Astrocyte (in vitro differentiated cells and primary cell): ENCODE measurements around the gene TRIM5. TPM values are rescaled to one million over a fixed set of nuclear protein-coding genes. Genes with fewer than 3 reads are reported as not detected.
A peak's percentile ranks its signal among the peaks of the same experiment; 100 is the strongest.
"Not testable (repeated sequence)": the region's sequence is repeated elsewhere in the genome, so short reads cannot be mapped to it uniquely, and the experiment has no call there.

Experiments used
- DNase-seq: peaks from one replicate; pipeline ENCODE4 v3.0.0-alpha.2; 2010; ENCODE audit warnings: low read depth
- FAIRE-seq: peaks from 2 replicates; lab custom pipeline; 2011; peaks lifted over from hg19 to GRCh38; lab: Jason Lieb, UNC
- H2AFZ ChIP-seq: 2 replicates; pipeline ENCODE4 v1.6.0; 2012; ENCODE audit warnings: low read depth, low read length, inconsistent platforms
- H3K27ac ChIP-seq: 2 replicates; pipeline ENCODE4 v1.5.1; 2011; ENCODE audit warnings: low read depth, low read length, inconsistent platforms
- H3K27me3 ChIP-seq: 2 replicates; pipeline ENCODE4 v1.6.0; 2011; ENCODE audit warnings: low read length, inconsistent platforms; ENCODE audit not compliant: insufficient read depth
- H3K36me3 ChIP-seq: 2 replicates; pipeline ENCODE4 v1.5.1; 2011; ENCODE audit warnings: low read length, inconsistent platforms; ENCODE audit not compliant: insufficient read depth
- H3K4me1 ChIP-seq: 2 replicates; pipeline ENCODE4 v1.5.1; 2011; ENCODE audit warnings: low read length, inconsistent platforms; ENCODE audit not compliant: insufficient read depth
- H3K4me2 ChIP-seq: 2 replicates; pipeline ENCODE4 v1.6.0; 2012; ENCODE audit warnings: low read length, inconsistent platforms
- H3K4me3 ChIP-seq: 2 replicates; pipeline ENCODE4 v1.5.1; 2011; ENCODE audit warnings: low read depth, mild to moderate bottlenecking, low read length, inconsistent platforms; ENCODE audit not compliant: insufficient read depth
- H3K79me2 ChIP-seq: 2 replicates; pipeline ENCODE4 v1.6.0; 2012; ENCODE audit warnings: mild to moderate bottlenecking, low read length, inconsistent platforms; ENCODE audit not compliant: insufficient read depth
- H3K9ac ChIP-seq: 2 replicates; pipeline ENCODE4 v1.6.0; 2012; ENCODE audit warnings: mild to moderate bottlenecking, low read length, inconsistent platforms
- H3K9me3 ChIP-seq: 2 replicates; pipeline ENCODE4 v1.5.1; 2012; ENCODE audit warnings: low read depth, mild to moderate bottlenecking, low read length, inconsistent platforms; ENCODE audit not compliant: insufficient read depth
- H4K20me1 ChIP-seq: 2 replicates; pipeline ENCODE4 v1.6.0; 2012; ENCODE audit warnings: low read length, inconsistent platforms; ENCODE audit not compliant: insufficient read depth
- H3K27ac Mint-ChIP-seq: one replicate; pipeline ENCODE4 v1.8.0; 2021; ENCODE audit warnings: mild to moderate bottlenecking, mixed read lengths; ENCODE audit not compliant: unreplicated experiment
- H3K27me3 Mint-ChIP-seq: one replicate; pipeline ENCODE4 v1.8.0; 2021; ENCODE audit warnings: low read depth, mixed read lengths; ENCODE audit not compliant: unreplicated experiment
- H3K36me3 Mint-ChIP-seq: one replicate; pipeline ENCODE4 v1.8.0; 2021; ENCODE audit warnings: low read depth, mixed read lengths; ENCODE audit not compliant: unreplicated experiment
- H3K4me1 Mint-ChIP-seq: one replicate; pipeline ENCODE4 v1.8.0; 2021; ENCODE audit warnings: low read depth, mixed read lengths; ENCODE audit not compliant: unreplicated experiment
- H3K4me3 Mint-ChIP-seq: one replicate; pipeline ENCODE4 v1.8.0; 2021; ENCODE audit warnings: mild to moderate bottlenecking, moderate library complexity, mixed read lengths; ENCODE audit not compliant: unreplicated experiment
- H3K9me3 Mint-ChIP-seq: one replicate; pipeline ENCODE4 v1.8.0; 2021; ENCODE audit warnings: mild to moderate bottlenecking, mixed read lengths; ENCODE audit not compliant: unreplicated experiment
- CTCF ChIP-seq: IDR thresholded peaks from 2 replicates; pipeline ENCODE4 v1.5.1; 2011; ENCODE audit warnings: low read depth, mild to moderate bottlenecking, inconsistent platforms, low read length, moderate library complexity; ENCODE audit not compliant: insufficient read depth
- EZH2 ChIP-seq: IDR thresholded peaks from 2 replicates; pipeline ENCODE4 v1.6.1; 2012; ENCODE audit warnings: mild to moderate bottlenecking, low read length, inconsistent platforms; ENCODE audit not compliant: insufficient read depth
- total RNA-seq: library from RNA; stranded (reverse); gene quantifications from 2 replicates; pipeline ENCODE4 v1.2.1, GENCODE V29; 2021

The TRIM5 gene
- total RNA-seq, 1 donor from 2014 or later, result 55.6 TPM

- not testable (repeated sequence) for H3K27me3 Mint-ChIP-seq, FAIRE-seq, H3K9me3 ChIP-seq, H3K27me3 ChIP-seq, H3K27ac ChIP-seq, DNase-seq, H3K9ac ChIP-seq, H3K9me3 Mint-ChIP-seq, H3K4me3 Mint-ChIP-seq, H3K4me3 ChIP-seq, H2AFZ ChIP-seq, H4K20me1 ChIP-seq, H3K27ac Mint-ChIP-seq, H3K4me2 ChIP-seq
- peaks cover 29% of the 10 kb centered on the region for H3K36me3 Mint-ChIP-seq
- Histone ChIP-seq H3K79me2 (peaks cover 48% of the 10 kb centered on the region), H3K4me1 (peaks cover 11% of the 10 kb centered on the region), H3K36me3 (peaks cover 15% of the 10 kb centered on the region)
- H3K4me1 Mint-ChIP-seq, result peaks cover 17% of the 10 kb centered on the region
Measured at GRCh38 chr11:5682890-5683441, 1.9 kb downstream of the TRIM5 start.

- peak; percentile 8 for DNase-seq
- H3K4me2 ChIP-seq, result no peak overlapping the region
- peaks cover 10% of the 10 kb centered on the region for H3K4me1 Mint-ChIP-seq
- peaks cover 55% of the 10 kb centered on the region for H3K79me2 ChIP-seq
- peaks cover 7% of the 10 kb centered on the region for H3K4me1 ChIP-seq
- no peak overlapping the region for H3K4me3 ChIP-seq
- H3K9ac ChIP-seq, result no peak overlapping the region
- no peak overlapping the region for H2AFZ ChIP-seq
- no peaks in the 10 kb centered on the region for H3K27me3 Mint-ChIP-seq
- peaks cover 17% of the 10 kb centered on the region for H3K36me3 ChIP-seq
- no peak overlapping the region for H3K4me3 Mint-ChIP-seq
- no peak for FAIRE-seq
- H3K36me3 Mint-ChIP-seq, result peaks cover 42% of the 10 kb centered on the region
- no peak overlapping the region for H3K27ac ChIP-seq
- H3K27ac Mint-ChIP-seq, result no peak overlapping the region
- TF ChIP-seq CTCF (no peak), EZH2 (no peak)
- H4K20me1 ChIP-seq, result no peaks in the 10 kb centered on the region
- no peaks in the 10 kb centered on the region for H3K9me3 ChIP-seq
- H3K27me3 ChIP-seq, result no peaks in the 10 kb centered on the region
- H3K9me3 Mint-ChIP-seq, result peaks cover 4% of the 10 kb centered on the region
Measured at GRCh38 chr11:5679811-5680210, 5.1 kb downstream of the TRIM5 start.

GRCh38 chr11:5674391-5674790 is 10.5 kb downstream of the TRIM5 start:
- H3K9me3 Mint-ChIP-seq, result no peaks in the 10 kb centered on the region

More at GRCh38 chr11:5674391-5674790, 10.5 kb downstream of the TRIM5 start:
- H3K4me2 ChIP-seq, result no peak overlapping the region
- no peak overlapping the region for H3K9ac ChIP-seq
- no peak overlapping the region for H3K27ac Mint-ChIP-seq
- no peak overlapping the region for H3K4me3 ChIP-seq
- no peak for DNase-seq
- H3K27me3 Mint-ChIP-seq, result no peaks in the 10 kb centered on the region
- no peak overlapping the region for H2AFZ ChIP-seq
- FAIRE-seq, result no peak
- H3K36me3 ChIP-seq, result peaks cover 23% of the 10 kb centered on the region
- H3K4me1 ChIP-seq, result no peaks in the 10 kb centered on the region
- no peaks in the 10 kb centered on the region for H3K27me3 ChIP-seq
- H3K4me1 Mint-ChIP-seq, result no peaks in the 10 kb centered on the region
- peaks cover 31% of the 10 kb centered on the region for H3K79me2 ChIP-seq
- TF ChIP-seq CTCF (no peak), EZH2 (no peak)
- H4K20me1 ChIP-seq, result no peaks in the 10 kb centered on the region
- no peak overlapping the region for H3K4me3 Mint-ChIP-seq
- no peaks in the 10 kb centered on the region for H3K9me3 ChIP-seq
- H3K27ac ChIP-seq, result no peak overlapping the region
- peaks cover 28% of the 10 kb centered on the region for H3K36me3 Mint-ChIP-seq
